ENCODE measurements around the gene ACOT8.

ACOT8 gene

DNA sequence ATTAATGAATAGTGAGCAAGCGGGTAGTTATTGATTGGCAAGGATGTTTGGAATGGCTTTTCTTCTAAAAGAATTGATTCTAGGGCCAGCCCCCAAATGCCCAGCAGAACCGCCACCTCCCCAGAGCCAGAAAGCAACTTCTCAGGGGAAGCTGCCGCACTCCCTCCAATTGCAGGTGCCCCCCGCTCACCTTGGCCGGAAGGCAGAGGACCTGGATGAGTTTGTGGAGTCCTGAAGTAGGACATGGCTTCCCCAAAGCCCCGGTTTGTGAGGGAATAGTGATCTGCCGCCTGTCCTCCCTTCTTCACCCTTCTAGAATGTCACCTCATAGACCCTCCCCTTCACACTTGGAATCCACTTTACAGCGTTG lies 30.1 kb upstream of the ACOT8 start, which contains the start of gene SPATA25:
Gene SPATA25, minus strand, starts transcription at position 277 of the 370 bp plus-strand sequence. Its CDS starts 32 bp downstream, at position 245.
- no peak for TF ChIP-seq EZH2phosphoT487 (IDR thresholded peaks at IDR 0.05; ENCODE audit: low read depth)
- TF ChIP-seq, protein P1, sequence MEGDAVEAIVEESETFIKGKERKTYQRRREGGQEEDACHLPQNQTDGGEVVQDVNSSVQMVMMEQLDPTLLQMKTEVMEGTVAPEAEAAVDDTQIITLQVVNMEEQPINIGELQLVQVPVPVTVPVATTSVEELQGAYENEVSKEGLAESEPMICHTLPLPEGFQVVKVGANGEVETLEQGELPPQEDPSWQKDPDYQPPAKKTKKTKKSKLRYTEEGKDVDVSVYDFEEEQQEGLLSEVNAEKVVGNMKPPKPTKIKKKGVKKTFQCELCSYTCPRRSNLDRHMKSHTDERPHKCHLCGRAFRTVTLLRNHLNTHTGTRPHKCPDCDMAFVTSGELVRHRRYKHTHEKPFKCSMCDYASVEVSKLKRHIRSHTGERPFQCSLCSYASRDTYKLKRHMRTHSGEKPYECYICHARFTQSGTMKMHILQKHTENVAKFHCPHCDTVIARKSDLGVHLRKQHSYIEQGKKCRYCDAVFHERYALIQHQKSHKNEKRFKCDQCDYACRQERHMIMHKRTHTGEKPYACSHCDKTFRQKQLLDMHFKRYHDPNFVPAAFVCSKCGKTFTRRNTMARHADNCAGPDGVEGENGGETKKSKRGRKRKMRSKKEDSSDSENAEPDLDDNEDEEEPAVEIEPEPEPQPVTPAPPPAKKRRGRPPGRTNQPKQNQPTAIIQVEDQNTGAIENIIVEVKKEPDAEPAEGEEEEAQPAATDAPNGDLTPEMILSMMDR (IDR thresholded peaks at IDR 0.05; ENCODE audit: low read depth, low read length), result no peak
- no peak within 1 kb of the TSS for H3K4me2 ChIP-seq (ENCODE audit: low read length)
- H3K9me3 ChIP-seq (ENCODE audit: insufficient read depth, low read length), result no peaks in the 10 kb centered on the region
- H3K36me3 ChIP-seq (replicated peaks; ENCODE audit: low read depth, low read length), result peaks cover 24% of the 10 kb centered on the region
- no peaks in the 10 kb centered on the region for H3K27me3 ChIP-seq (ENCODE audit: low read depth, low read length)
- peaks cover 19% of the 10 kb centered on the region for H3K4me1 ChIP-seq (ENCODE audit: low read length)
- no peaks in the 10 kb centered on the region for H4K20me1 ChIP-seq (ENCODE audit: insufficient read depth, low read length)
- H3K9ac ChIP-seq (ENCODE audit: low read length), result no peak within 1 kb of the TSS
- peaks cover 7% of the 10 kb centered on the region; the same call in 1 of the 2 replicates for H3K79me2 ChIP-seq (ENCODE audit: low read length)
- H3K4me3 ChIP-seq (ENCODE audit: low read length), result no peak within 1 kb of the TSS
- no peak within 1 kb of the TSS for H2AFZ ChIP-seq (ENCODE audit: low read depth, low read length)
- H3K27ac ChIP-seq (ENCODE audit: low read length), result no peak within 1 kb of the TSS

DNA sequence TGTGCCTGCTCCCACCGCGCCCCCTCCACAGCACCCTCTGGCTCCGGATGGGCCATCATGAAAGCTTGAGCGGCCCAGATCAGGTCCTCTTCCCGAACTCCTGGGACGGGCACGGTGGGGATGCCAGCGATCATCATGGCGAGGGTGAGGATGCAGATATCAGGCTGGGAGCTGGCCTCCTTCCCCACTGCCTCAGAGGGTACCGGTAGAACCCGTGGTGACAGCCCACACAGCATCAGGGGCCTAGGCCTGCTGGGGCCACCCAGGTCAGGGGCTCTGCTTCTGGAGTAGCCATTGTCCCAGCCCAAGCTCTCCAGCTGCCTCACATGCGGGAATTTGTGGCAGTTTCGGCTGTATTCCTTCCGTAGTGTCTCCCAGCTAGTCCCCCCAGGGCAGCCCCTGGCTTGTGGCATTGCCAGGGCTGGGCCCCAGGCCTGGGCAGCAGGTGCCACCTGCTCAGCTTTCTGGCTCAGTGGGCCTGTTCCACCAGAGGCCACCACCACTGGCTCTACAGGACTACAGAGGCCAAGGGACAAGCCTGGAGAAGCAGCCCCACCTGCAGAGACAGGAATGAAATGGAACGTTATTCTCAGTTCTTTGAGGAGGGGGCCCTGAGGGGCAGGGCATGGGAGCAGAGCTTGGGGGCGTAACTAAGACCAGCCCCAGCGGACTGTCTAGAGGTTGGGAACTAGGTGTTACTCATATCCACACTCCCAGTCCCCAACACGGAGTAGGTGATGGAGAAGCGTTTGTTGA lies 29.6 kb upstream of the ACOT8 start:
- no peak overlapping the region for H3K27ac ChIP-seq (ENCODE audit: low read length)
- no peak for TF ChIP-seq EZH2phosphoT487 (IDR thresholded peaks at IDR 0.05; ENCODE audit: low read depth)
- TF ChIP-seq, protein P1 (IDR thresholded peaks at IDR 0.05; ENCODE audit: low read depth, low read length), result no peak
- no peak overlapping the region for H3K9ac ChIP-seq (ENCODE audit: low read length)
- no peak overlapping the region for H2AFZ ChIP-seq (ENCODE audit: low read depth, low read length)
- peaks cover 24% of the 10 kb centered on the region for H3K36me3 ChIP-seq (replicated peaks; ENCODE audit: low read depth, low read length)
- no peaks in the 10 kb centered on the region for H3K9me3 ChIP-seq (ENCODE audit: insufficient read depth, low read length)
- H3K4me2 ChIP-seq (ENCODE audit: low read length), result no peak overlapping the region
- H4K20me1 ChIP-seq (ENCODE audit: insufficient read depth, low read length), result no peaks in the 10 kb centered on the region
- no peak overlapping the region for H3K4me3 ChIP-seq (ENCODE audit: low read length)
- H3K4me1 ChIP-seq (ENCODE audit: low read length), result peaks cover 18% of the 10 kb centered on the region
- H3K79me2 ChIP-seq (ENCODE audit: low read length), result peaks cover 12% of the 10 kb centered on the region
- H3K27me3 ChIP-seq (ENCODE audit: low read depth, low read length), result no peaks in the 10 kb centered on the region

DNA sequence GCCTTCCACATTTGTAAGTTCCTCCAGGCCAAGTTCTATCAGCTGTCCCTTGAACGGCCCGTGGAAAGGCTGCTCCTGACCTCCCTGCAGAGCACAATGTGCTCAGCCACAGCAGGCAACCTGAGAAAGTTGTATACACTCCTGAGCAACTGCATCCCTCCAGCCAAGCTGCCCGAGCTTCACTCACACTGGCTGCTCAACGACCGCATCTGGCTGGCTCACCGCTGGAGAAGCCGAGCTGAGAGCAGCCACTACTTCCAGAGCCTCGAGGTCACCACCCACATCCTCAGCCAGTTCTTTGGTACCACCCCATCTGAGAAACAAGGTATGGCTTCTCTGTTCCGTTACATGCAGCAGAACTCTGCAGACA lies 25.9 kb upstream of the ACOT8 start:
- H4K20me1 ChIP-seq (ENCODE audit: insufficient read depth, low read length), result no peaks in the 10 kb centered on the region
- TF ChIP-seq, protein P1 (IDR thresholded peaks at IDR 0.05; ENCODE audit: low read depth, low read length), result no peak
- TF ChIP-seq EZH2phosphoT487 (IDR thresholded peaks at IDR 0.05; ENCODE audit: low read depth), result no peak
- H3K79me2 ChIP-seq (ENCODE audit: low read length), result peaks cover 19% of the 10 kb centered on the region
- no peak overlapping the region for H3K9ac ChIP-seq (ENCODE audit: low read length)
- H3K9me3 ChIP-seq (ENCODE audit: insufficient read depth, low read length), result no peaks in the 10 kb centered on the region
- peaks cover 12% of the 10 kb centered on the region; the same call in 1 of the 2 replicates for H3K4me1 ChIP-seq (ENCODE audit: low read length)
- H3K4me3 ChIP-seq (ENCODE audit: low read length), result no peak overlapping the region
- H3K27me3 ChIP-seq (ENCODE audit: low read depth, low read length), result no peaks in the 10 kb centered on the region
- no peak overlapping the region for H2AFZ ChIP-seq (ENCODE audit: low read depth, low read length)
- H3K4me2 ChIP-seq (ENCODE audit: low read length), result no peak overlapping the region
- no peak overlapping the region for H3K27ac ChIP-seq (ENCODE audit: low read length)
- peaks cover 24% of the 10 kb centered on the region for H3K36me3 ChIP-seq (replicated peaks; ENCODE audit: low read depth, low read length)

DNA sequence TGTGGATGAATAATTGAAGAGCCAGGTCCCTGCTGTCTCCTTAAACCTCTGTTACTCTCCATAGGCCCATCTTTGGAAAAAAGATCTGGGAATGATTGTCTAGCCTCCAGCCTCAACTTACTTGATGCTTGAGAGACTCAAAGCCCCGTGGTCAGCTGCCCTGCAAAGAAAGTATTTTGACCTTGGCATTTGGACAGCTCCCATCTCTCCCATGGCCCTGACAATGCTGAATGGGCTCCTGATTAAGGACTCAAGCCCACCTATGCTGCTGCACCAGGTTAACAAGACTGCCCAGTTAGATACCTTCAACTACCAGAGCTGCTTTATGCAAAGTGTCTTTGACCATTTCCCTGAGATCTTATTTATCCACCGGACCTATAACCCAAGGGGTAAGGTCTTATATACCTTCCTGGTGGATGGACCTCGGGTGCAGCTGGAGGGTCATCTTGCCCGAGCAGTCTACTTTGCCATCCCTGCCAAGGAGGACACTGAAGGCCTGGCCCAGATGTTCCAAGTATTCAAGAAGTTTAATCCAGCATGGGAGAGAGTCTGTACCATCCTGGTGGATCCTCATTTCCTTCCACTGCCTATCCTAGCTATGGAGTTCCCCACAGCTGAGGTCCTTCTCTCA lies 25.4 kb upstream of the ACOT8 start:
- Histone ChIP-seq H3K4me3 (ENCODE audit: low read length) (no peak overlapping the region), H3K27ac (ENCODE audit: low read length) (no peak overlapping the region), H3K9me3 (ENCODE audit: insufficient read depth, low read length) (no peaks in the 10 kb centered on the region), H3K9ac (ENCODE audit: low read length) (no peak overlapping the region), H3K4me2 (ENCODE audit: low read length) (no peak overlapping the region), H2AFZ (ENCODE audit: low read depth, low read length) (no peak overlapping the region), H3K27me3 (ENCODE audit: low read depth, low read length) (no peaks in the 10 kb centered on the region), H4K20me1 (ENCODE audit: insufficient read depth, low read length) (no peaks in the 10 kb centered on the region), H3K36me3 (replicated peaks; ENCODE audit: low read depth, low read length) (peaks cover 24% of the 10 kb centered on the region), H3K4me1 (ENCODE audit: low read length) (peaks cover 12% of the 10 kb centered on the region; the same call in 1 of the 2 replicates), H3K79me2 (ENCODE audit: low read length) (peaks cover 19% of the 10 kb centered on the region)
- TF ChIP-seq, protein P1 (IDR thresholded peaks at IDR 0.05; ENCODE audit: low read depth, low read length), result no peak
- no peak for TF ChIP-seq EZH2phosphoT487 (IDR thresholded peaks at IDR 0.05; ENCODE audit: low read depth)
